Nephron progenitor cell (in vitro differentiated cells): Measurements from ENCODE around the gene CBL.

Experiments used
- DNase-seq: peaks from one replicate; pipeline ENCODE4 v3.0.0; 2021
- H3K27ac Mint-ChIP-seq: 2 replicates; pipeline ENCODE4 v1.8.0; 2021; ENCODE audit warnings: mild to moderate bottlenecking, moderate library complexity, mixed read lengths
- H3K27me3 Mint-ChIP-seq: 2 replicates; pipeline ENCODE4 v1.8.0; 2021; ENCODE audit warnings: mild to moderate bottlenecking, low read depth, mixed read lengths; ENCODE audit not compliant: poor library complexity
- H3K36me3 Mint-ChIP-seq: 2 replicates; pipeline ENCODE4 v1.8.0; 2021; ENCODE audit warnings: low read depth, mixed read lengths
- H3K4me1 Mint-ChIP-seq: 2 replicates; pipeline ENCODE4 v1.8.0; 2021; ENCODE audit warnings: mixed read lengths
- H3K4me3 Mint-ChIP-seq: 2 replicates; pipeline ENCODE4 v1.8.0; 2021; ENCODE audit warnings: mild to moderate bottlenecking, moderate library complexity, mixed read lengths
- H3K9me3 Mint-ChIP-seq: 2 replicates; pipeline ENCODE4 v1.8.0; 2021; ENCODE audit warnings: mild to moderate bottlenecking, moderate library complexity, mixed read lengths
- CTCF ChIP-seq: fragments of 200-600 bp; sonication (generic); IDR thresholded peaks from 2 replicates; pipeline ENCODE4 v1.5.0; 2021; ENCODE audit warnings: antibody characterized with exemption

CBL gene

GRCh38 chr11:119351232-119351631 is 145.1 kb downstream of the CBL start:
- Mint-ChIP-seq H3K27me3 (peaks cover 72% of the 10 kb centered on the region), H3K4me3 (no peak overlapping the region)

GRCh38 chr11:119352857-119353260 is 146.7 kb downstream of the CBL start:
- TF ChIP-seq CTCF: no peak
- DNase-seq: no peak
- H3K4me1 Mint-ChIP-seq: peaks cover 35% of the 10 kb centered on the region
- no peak overlapping the region for H3K4me3 Mint-ChIP-seq
- peaks cover 68% of the 10 kb centered on the region for H3K27me3 Mint-ChIP-seq
- H3K9me3 Mint-ChIP-seq: peaks cover 4% of the 10 kb centered on the region
- peaks cover 5% of the 10 kb centered on the region for H3K36me3 Mint-ChIP-seq
- no peak overlapping the region for H3K27ac Mint-ChIP-seq

More at GRCh38 chr11:119351232-119351631, 145.1 kb downstream of the CBL start:
- Mint-ChIP-seq H3K27ac (peak overlapping the region; percentile 47), H3K4me1 (peaks cover 21% of the 10 kb centered on the region), H3K9me3 (peaks cover 4% of the 10 kb centered on the region), H3K36me3 (no peaks in the 10 kb centered on the region)
- no peak for TF ChIP-seq CTCF
- no peak for DNase-seq

GRCh38 chr11:119355091-119355843 is 149.1 kb downstream of the CBL start:
- peaks cover 71% of the 10 kb centered on the region for H3K27me3 Mint-ChIP-seq
- H3K9me3 Mint-ChIP-seq: peaks cover 4% of the 10 kb centered on the region
- peak overlapping the region; percentile 36 for H3K4me3 Mint-ChIP-seq
- peaks cover 19% of the 10 kb centered on the region for H3K36me3 Mint-ChIP-seq
- H3K4me1 Mint-ChIP-seq: peaks cover 47% of the 10 kb centered on the region
- no peak for TF ChIP-seq CTCF
- no peak for DNase-seq
- H3K27ac Mint-ChIP-seq: no peak overlapping the region

GRCh38 chr11:119356349-119357031 is 150.4 kb downstream of the CBL start:
- no peak overlapping the region for H3K27ac Mint-ChIP-seq
- H3K27me3 Mint-ChIP-seq: peaks cover 63% of the 10 kb centered on the region
- DNase-seq: peak; percentile 84
- peak overlapping the region; percentile 81 for H3K4me3 Mint-ChIP-seq
- H3K4me1 Mint-ChIP-seq: peaks cover 58% of the 10 kb centered on the region
- H3K9me3 Mint-ChIP-seq: no peaks in the 10 kb centered on the region
- peak; percentile 97 for TF ChIP-seq CTCF
- H3K36me3 Mint-ChIP-seq: peaks cover 19% of the 10 kb centered on the region

- H3K4me1 Mint-ChIP-seq: peaks cover 63% of the 10 kb centered on the region
- H3K27ac Mint-ChIP-seq: no peak overlapping the region
- peaks cover 19% of the 10 kb centered on the region for H3K36me3 Mint-ChIP-seq
- H3K27me3 Mint-ChIP-seq: peaks cover 63% of the 10 kb centered on the region
- DNase-seq: no peak
- no peak for TF ChIP-seq CTCF
- H3K9me3 Mint-ChIP-seq: no peaks in the 10 kb centered on the region
- peak overlapping the region; percentile 71 for H3K4me3 Mint-ChIP-seq
Observed at GRCh38 chr11:119357074-119357473, 150.9 kb downstream of the CBL start.
